Right ventricle myocardium superior (tissue), 1 donor: ENCODE measurements around the gene TUBB4B. TPM values are rescaled to one million over a fixed set of nuclear protein-coding genes. Genes with fewer than 3 reads are reported as not detected.

ENCODE experiments used
- ATAC-seq: fragments of 200-7000 bp; cut with Tn5 transposase; one replicate; pipeline ENCODE4 v1.9.1; 2020; ENCODE audit warnings: mild to moderate bottlenecking; ENCODE audit not compliant: poor library complexity
- DNase-seq: peaks from one replicate; pipeline ENCODE4 v3.0.0-alpha.2; 2020
- intact Hi-C: fragments of 100-400 bp; cut with DNase I; formaldehyde crosslinking; loops from one replicate; pipeline ENCODE4 v1.11.2; 2022
- total RNA-seq: library from RNA; stranded (reverse); fragmentation: NEBNext Ultra II Directional; extraction: Animal tissue kit (Norgen Biotek cat#: 25700); gene quantifications from one replicate; pipeline ENCODE4 v1.2.1, GENCODE V29; 2021
- donor health status: DM: no; HTN: yes; CAD: no; lungs with severe emphysema.

The TUBB4B gene
- total RNA-seq, 1 donor from 2014 or later = 515 TPM

DNA sequence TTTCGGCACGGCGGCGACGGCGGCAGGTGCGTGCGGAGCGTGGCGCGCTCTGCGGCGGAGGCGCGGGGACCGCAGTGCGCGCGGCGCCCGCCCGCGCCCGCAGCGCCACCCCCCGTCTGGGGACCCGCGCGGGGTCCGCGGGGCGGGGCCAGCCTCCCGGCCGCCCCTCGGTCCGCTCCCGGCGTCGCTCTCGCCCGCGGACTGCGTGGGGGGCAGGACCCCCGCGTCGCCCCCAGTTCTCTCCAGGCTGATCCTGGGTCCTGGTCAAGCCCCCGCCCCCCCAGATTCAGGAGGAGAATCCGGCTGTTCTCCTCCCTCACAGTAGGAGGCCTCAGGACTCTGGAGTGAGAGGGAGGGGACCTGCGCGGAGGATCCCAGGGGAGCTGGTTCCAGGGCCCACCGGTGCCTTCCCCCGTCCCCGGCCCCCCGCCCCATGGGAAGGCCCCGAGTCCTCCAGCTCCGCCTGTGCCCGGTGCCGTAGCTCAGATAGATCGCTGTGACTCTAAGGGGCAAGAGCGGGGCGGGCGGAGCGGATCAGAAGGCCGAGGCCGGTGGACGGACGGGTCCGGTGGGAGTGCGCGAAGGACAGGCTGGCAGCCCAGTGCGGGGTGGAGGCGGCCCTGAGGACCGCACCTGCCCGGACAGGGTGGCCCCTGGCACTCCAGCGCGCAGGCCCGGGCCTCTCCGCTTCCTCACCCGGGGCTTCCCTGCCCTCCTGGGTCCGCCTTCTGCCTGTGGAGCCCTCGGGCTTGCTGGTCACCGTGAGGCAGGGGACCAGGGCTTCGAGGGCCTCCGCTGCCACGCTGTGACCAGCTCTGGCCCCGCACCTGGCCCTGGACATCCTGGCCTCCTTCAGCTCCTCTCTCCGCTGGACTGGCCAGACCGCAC is 18.7 kb upstream of the TUBB4B start, which contains the start of gene RNF208:
RNF208 (minus strand) TSS at position 51 of the 888 bp plus-strand sequence. CDS start 1,028 bp downstream, outside the sequence.
- ATAC-seq = peak; percentile 4
- intact Hi-C loops = no loop called here
- DNase-seq = no peak

DNA sequence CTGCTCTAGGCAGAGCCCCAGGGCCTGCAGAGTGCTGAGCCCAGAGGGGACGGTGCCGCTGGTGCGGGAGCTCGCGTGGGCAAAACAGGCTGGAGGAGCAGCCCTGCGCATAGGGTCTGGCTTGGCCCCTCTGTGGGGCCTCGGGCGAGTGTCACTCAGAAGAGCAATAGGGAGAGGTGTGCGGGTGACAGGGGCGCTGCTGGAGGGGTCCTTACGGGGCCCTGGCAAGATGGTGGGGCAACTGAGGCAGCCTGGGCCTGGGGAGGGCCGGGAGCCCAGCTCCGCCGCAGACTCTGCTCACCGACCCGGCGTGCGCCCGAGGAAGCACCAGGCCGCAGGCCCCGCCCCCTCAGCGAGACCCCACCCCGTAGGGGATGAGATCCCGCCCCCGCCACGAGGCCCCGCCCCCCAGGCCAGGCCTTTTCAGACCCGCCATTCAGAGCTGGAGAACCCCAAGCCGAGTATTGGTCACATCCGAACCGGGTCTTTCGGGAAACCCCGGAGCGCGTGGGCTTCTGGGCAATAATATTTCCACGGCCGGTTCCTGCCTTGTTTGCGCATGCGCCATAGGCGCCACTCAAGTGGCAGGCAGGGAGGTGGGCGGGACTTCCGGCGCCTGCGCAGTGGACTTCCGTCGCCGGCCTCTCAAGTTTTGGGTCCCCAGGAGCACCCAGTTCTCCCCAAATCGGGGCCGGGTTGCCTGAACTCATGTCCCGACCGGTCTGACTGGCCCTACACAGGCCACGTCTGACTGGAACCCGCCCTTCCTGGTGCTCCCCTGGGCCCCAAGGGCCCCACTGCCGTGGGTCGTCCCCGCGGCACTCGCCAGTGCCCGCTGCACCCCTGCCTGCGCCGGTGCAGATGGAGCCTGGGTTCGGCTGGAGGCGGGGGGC is 17.8 kb upstream of the TUBB4B start:
- DNase-seq (peak; percentile 98), ATAC-seq (peak; percentile 93)
- intact Hi-C loops = no loop called here

DNA sequence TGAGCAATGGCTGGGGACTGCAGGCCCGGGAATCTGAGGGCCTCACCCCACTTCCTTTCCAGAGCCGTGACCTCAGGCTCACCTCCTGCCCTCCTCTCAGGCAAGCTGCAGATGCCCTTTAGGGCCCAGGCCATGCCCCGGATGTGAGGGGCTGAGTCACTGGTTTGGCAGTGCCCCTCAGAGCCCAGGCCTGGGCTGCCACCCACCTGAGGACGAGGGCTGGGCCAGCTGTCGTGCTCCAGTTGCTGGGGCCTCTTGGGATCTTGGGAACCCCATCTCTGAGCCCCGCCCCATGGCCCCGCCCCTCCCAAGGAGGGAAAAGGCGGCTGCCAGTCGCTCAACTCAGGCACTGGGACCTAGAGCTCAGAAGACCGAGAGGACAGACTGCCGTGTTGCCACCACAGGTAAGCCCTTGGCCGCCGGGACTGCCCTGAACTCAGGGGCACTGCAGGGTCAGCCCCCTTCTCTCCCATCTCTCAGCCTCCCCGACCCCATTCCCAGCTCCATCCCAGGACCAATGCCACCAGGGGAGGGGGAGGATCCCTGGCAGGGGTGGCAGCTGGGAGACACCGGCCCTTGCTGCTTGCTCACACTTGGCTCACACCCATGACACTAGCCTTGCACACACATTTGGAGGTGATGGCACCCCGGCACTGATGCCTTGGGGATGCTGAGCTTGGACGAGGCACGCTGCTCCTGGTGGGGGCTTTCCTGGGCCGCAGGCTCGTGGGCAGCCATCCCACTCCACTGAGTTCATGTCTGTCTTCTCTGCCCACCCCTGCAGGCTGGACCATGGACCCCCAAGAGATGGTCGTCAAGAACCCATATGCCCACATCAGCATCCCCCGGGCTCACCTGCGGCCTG is 16.0 kb upstream of the TUBB4B start, which contains the start of gene CYSRT1:
CYSRT1 (plus strand) TSS at position 345 of the 865 bp plus-strand sequence; CDS start at position 793, 448 bp downstream.
- no peak for DNase-seq
- intact Hi-C loops = loop anchor here (5.0 kb wide), 1 partner anchor 33 kb away; no protein-coding TSS in a partner anchor
- ATAC-seq = no peak

DNA sequence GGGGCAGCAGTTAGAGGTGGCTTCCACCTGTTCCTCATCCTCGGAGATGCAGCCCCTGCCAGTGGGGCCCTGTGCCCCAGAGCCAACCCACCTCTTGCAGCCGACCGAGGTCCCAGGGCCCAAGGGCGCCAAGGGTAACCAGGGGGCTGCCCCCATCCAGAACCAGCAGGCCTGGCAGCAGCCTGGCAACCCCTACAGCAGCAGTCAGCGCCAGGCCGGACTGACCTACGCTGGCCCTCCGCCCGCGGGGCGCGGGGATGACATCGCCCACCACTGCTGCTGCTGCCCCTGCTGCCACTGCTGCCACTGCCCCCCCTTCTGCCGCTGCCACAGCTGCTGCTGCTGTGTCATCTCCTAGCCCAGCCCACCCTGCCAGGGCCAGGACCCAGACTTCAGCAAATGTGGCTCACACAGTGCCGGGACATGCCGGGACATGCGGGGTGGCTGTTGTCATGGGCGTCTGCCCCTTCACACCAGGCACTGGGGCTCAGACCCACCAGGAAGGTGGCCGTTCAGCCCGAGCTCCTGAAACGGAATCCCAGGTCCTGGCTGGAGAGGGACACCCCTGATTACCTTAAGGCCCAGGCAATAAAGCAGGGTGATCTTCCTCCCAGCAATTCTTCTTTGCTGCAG is 15.3 kb upstream of the TUBB4B start:
- intact Hi-C loops = loop anchor here (2.0 to 5.0 kb wide), 2 partner anchors 34 to 107 kb away; no protein-coding TSS in a partner anchor
- ATAC-seq (no peak), DNase-seq (no peak)

DNA sequence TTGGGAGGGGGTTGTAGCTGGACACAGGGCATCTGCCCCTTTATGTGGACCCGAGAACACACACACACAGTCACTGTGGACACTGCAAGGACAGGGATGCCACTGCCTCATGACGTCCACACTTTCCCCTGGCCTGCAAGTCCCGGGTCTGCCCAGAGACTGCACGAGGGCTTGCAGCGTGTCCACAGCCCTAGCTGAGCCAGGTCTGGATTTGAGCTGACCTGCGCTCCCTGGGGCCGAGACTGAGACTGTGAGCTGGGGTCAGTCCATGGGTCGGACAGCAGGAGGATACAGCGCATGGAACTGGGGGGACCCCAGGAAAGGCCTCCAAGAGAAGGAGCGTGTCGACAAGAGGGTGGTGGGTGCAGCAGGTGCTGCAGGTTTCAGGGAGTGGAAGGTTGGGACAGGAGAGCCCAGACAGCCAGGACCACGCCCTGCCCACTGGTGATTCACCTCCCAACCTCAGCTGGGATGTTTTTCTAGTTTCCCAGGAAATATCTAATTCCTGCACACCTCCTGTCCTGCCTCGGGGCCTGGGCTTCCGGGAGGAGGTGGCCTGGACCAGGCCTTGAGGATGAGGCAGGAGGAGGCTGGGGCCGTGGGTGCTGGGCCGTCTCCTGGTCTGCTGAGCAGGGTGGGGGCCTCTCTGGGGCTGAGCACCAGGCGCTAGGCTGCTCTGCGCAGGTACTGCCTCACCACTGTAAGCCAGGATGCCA is 14.6 kb upstream of the TUBB4B start:
- DNase-seq (no peak), ATAC-seq (no peak)
- intact Hi-C loops = loop anchor here (2.0 to 5.0 kb wide), 2 partner anchors 34 to 108 kb away; no protein-coding TSS in a partner anchor

DNA sequence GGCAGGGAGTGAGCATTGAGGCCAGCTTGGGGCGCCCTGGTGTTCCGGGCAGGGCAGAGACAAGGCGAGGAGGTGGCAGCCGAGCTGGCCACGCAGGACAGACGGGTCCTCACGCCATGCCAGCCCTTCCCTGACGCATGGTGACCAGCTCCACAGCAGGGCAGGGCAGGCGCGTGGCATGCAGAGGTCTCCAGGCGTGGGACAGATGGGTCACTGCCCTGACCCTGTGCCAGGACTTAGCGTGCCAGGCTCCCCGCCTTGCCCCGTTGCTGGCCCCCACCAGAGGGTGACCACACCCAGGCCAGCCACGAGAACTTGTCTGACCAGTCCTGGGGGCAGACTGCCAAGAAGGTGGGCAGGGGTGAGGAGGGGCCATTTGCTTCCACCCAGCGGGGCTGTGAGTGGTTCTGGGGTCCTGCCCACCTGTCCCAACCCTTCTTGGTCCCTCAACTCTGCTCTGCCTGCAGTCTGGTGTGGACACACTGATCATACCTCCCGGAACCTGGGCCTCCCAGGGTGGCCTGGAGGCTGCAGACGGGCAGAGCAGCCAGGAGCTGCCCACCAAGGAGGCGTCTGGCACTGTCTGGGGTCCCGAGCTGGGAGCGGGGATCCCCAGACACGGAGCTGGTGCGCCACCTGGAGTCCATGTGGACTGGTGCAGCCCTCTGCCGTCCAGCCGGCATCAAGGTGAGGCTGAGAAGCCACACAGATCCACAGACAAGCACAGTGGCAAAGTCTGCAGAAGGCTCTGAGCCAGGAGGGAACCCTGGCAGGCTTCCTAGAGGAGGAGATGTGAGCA is 13.8 kb upstream of the TUBB4B start, which contains the start of gene RNF224:
RNF224 (plus strand) TSS at position 449 of the 799 bp plus-strand sequence. CDS start 834 bp downstream, outside the sequence.
- intact Hi-C loops = loop anchor here (2.0 to 5.0 kb wide), 2 partner anchors 35 to 108 kb away; no protein-coding TSS in a partner anchor
- ATAC-seq (peak; percentile 34), DNase-seq (peak; percentile 85)

DNA sequence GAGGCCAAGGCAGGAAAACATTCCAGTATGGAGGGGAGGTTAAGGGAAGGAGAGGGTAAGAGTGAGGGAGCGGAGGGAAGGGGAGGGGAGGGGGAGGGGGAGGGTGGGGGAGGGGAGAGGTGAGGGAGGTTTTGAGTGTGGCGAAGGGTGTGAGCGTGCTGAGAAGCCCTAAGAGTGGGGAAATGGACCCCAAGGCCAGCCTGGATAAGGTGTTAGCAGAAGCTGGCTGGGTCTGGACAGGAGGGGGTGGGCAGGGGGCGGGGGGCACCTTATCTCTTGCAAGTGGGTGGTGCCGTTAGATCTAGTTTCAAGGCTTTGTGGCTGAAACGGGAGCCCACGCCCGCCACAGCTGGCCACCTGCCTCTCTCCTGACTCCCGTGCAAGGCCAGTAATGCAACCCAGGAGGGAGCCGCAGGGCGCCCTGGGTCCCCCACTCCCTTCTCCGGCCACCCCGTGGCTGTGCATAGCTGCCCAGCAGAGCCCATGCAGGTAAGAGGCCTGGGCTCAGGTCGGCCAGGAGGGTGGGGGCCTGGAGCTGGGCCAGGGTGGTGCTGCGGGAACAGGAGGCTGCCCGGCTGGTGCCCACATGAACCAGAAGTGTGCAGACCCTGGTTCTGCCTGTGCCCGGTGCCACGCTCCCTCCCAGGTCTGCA is 13.1 kb upstream of the TUBB4B start:
- intact Hi-C loops = loop anchor here (2.0 to 5.0 kb wide), 2 partner anchors 36 to 109 kb away; no protein-coding TSS in a partner anchor
- ATAC-seq (no peak), DNase-seq (no peak)

DNA sequence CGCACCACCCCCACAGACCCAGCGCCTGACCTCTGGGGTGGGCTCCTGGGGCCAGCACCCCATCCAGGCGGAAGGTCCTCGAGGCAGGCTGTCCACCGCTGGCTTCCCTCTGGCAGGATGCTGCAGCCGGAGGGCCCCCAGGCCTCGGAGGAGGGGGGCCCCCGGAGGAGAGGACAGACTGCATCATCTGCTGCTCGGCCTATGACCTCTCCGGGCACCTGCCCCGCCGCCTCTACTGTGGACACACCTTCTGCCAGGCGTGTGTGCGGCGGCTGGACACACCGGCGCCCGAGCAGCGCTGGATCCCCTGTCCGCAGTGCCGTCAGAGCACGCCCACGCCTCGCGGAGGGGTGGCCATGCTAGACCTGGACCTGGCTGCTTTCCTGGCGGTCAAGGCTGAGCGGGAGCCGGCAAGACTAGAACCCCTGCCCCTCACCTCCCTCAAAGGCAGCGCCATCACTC is 12.6 kb upstream of the TUBB4B start:
- intact Hi-C loops = loop anchor here (5.0 kb wide), 1 partner anchor 36 kb away; no protein-coding TSS in a partner anchor
- ATAC-seq = no peak
- DNase-seq = no peak

DNA sequence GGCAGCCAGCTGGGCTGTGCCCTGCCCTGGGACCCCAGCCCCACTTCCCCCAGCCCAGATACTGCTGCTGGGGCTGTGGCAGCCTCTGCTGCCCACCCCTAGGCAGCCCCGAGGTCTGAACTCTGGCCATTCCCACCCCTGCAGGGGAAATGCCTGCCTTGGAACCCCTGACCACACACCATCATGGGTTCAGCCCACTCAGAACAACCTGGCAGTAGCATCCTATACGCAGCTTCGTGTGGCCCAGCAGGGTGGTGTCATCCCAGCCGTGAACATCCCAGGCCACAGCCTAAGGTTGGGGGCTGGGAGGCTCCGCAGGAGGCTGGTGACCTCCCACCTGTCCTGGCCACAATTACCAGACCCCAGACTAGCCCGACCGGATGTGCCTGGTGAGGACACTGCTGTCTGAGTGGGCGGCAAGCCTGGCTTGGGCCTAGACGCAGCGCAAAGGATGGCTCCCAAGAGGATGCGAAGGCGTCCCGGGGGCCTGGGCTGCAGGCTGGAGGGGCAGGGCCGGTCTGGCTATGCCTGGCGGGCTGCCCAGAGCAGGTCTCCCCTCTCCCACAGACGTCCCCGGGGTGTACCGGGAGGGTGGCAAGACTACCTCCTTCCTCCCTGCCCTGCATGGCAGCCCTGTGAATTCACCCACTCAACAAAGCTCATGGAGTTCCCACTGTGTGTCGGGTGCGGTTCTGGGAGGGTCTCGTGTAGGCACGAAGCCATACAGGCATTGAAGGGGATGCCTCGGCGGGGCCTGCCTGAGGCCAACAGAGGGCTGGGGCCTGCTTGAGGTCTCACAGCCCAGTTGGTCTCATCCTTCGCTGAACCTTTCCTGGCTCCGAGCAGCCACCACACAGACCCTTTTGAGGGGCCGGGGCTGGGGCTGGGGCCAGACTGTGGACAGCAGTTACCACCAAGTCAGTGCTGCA is 11.9 kb upstream of the TUBB4B start:
- intact Hi-C loops = loop anchor here (5.0 kb wide), 1 partner anchor 37 kb away; no protein-coding TSS in a partner anchor
- DNase-seq = no peak

DNA sequence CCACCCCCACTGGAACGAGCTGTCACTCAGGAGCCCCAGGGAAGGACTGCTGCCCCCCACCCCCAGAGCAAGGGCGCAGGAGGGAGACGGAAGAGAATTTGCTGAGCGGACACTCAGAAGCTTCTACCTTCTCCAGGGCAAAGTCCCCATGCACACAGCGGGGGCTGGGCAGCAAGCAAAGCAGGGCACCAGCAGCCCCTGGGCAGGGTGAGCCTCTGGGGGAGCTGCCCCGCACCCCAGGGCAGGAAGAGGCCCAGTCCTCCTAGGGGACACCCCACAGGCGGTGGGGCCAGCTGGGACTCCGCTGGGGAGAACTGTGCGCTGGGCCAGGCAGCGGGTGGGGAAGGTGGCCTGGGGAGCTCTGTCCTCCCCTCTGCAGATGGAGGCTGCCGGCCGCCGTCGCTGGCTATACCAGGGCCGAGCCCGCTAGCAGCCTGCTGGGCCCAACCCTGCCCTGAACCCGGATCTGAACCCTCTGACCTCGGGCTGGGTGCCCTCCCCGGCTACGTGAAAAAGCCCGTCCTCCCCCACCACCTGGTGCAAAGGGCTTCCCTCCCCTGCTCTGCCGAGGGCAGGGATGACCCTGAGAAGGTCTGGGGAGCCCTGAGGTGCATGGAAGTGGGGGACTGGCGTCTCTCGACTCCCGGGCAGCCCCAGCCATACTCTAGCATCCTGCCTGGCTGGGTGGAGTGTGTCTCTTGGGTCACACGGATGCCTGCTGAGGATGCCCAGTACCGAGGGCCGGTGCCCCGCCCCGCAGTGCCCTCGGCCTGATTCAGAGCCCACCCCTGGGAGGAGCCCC is 11.0 kb upstream of the TUBB4B start:
- DNase-seq (no peak), ATAC-seq (no peak)
- intact Hi-C loops = loop anchor here (5.0 kb wide), 1 partner anchor 38 kb away; no protein-coding TSS in a partner anchor

More for the DNA sequence above, 11.9 kb upstream of the TUBB4B start:
- no peak for ATAC-seq

DNA sequence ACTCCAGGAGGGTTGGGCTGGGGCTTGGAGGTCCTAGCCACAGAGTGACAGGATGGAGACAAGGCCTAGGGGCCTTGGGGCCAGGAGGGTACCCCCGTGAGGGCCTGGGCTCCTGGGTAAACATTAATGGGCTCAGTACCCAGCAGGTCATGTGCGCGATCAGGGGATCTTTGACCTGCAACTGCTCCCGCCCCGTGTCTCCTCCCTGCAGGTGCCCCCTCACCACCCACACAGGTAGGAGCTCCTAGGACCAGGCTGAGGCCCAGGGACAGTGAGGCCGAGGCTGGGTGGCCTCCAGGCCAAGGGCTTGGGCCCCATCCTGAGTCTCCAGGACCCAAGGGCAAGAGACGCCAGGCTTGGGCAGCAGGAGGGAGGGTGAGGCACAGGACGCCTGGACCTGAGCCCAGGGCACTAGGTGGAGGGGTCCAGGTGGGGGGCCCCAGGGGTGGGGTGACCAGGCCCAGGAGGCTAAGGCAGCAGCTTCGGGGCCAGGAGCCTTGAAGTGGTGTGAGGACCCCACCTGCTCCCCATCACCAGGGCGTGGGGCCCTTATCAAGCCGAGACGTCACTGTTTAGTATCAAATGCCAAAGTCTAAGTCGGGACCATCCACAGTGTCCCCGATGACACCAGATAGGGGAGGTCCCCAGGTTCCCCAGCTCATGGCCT is 10.2 kb upstream of the TUBB4B start, which contains the start of gene SLC34A3:
SLC34A3 (plus strand) TSS at position 197 of the 667 bp plus-strand sequence. CDS start 802 bp downstream, outside the sequence.
- ATAC-seq = no peak
- no peak for DNase-seq
- intact Hi-C loops = no loop called here

DNA sequence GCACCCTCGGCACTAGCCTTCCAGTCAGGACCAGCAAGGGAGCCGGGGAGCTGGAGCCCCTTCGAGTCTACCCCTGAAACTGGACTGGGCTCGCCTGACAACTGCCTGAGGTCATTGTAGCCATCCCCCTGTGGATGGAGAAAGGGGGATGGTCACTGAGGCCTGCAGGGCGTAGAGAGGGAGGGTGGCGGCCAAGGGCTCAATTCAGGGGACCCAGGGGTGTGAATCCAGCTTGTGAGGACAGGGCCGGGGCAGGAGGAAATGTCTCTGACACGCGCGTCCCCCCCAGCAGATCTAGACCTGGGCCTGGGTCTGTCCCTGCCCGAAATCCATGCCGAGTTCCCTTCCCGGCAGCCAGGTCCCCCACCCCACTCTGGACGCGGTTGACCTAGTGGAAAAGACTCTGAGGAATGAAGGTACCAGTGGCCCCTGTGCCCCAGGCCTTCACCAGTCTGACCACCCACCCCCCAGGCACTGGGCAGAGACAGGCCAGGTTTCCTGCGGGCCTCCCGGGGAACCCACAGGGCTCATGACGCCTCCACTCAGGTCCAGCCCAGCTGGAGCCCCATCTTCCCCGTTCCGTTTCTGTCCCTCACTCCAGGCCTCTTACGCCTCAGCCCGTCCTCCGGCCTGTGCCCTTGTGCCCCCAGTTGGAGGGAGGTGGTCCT is 9.6 kb upstream of the TUBB4B start:
- DNase-seq (no peak), ATAC-seq (no peak)
- intact Hi-C loops = no loop called here
